Activated CD4-positive, alpha-beta T cell treated with anti-CD3 and anti-CD28 coated beads, Interleukin-2, amount 50 U/mL, for 48 hours (primary cell): ENCODE measurements around the gene MZT2A.
"Not testable (repeated sequence)": the region's sequence is repeated elsewhere in the genome, so short reads cannot be mapped to it uniquely, and the experiment has no call there.

Experiments used
- DNase-seq, 2 experiments: peaks; one replicate each; pipeline ENCODE4 v3.0.0-alpha.2; 2020

The MZT2A gene

DNA sequence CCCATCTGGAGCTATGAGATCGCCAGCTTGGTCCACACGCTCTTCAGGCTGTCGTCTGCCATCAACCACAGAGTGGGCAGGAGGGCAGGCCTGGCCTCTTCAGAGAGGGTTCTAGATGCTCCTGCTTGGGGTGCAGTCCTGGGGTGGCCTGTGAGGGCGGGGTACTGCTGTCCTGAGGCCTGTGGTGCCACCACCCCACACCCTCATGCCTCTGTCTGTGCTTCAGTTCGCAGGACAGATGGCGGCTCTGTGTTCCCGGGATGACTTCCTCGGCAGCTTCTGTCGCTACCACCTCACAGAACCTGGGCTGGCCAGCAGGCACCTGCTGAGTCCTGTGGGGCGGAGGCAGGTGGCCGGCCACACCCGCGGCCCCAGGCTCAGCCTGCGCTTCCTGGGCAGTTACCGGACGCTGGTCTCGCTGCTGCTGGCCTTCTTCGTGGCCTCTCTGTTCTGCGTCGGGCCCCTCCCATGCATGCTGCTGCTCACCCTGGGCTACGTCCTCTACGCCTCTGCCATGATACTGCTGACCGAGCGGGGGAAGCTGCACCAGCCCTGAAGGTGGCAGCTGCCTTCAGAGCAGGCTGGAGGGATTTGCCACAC is 27.8 kb upstream of the MZT2A start:
- DNase-seq = not testable (repeated sequence)

DNA sequence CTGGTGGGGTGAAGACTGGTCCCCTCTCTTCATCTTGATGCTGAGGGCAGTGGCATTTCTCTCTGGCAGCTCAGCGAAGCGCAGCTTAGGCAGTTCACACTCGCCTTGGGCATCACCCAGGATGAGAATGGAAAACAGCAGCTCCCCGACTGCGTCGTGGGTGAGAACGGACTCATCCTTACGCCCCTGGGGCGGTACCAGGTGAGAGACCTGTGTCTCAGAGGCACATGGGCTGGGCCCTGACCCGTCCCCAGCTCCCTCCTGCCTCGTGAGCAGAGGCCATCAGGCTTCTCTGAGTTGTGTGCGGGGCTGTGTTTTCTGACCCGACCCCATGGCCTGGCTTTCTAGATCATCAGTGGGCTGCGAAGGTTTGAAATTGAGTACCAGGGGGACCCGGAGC is 27.3 kb upstream of the MZT2A start:
- no peak for DNase-seq

DNA sequence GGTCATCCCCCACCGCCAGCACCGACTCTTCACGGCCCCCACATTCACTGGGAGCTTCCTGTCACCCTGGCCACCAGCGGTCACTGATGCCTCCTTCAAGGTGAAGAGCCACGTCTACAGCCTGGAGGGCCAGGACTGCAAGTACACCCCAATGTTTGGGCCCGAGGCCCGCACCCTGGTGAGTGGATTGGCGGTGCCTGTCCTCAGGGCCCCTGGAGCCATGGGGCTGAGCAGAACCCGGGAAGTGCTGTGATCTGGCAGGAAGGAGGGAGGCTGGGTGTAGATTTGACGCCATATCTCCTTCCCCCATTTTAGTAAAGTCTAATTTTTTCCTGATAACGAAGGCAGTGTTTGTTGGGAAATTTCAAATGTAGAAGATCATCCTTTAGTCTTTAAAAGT is 26.3 kb upstream of the MZT2A start:
- not testable (repeated sequence) for DNase-seq

DNA sequence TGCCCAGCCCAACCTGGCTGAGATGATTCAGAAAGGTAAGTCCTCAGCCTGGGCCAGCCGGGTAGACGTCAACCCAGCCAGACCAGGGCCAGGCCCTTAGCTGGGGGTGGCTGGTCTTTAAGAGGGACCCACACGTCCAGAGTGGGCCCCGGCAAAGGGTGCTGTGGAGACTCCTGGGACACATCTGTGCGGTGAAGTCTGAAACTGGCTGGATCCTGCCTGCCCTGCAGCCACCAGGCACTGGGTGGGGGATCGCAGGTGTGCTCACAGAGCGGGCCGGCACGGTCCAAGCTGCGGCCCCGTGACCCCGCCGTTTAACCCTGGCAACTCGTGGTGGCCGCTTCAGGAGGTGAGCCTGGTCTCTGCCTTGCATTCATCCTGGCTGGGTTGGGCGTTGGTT is 25.7 kb upstream of the MZT2A start:
- not testable (repeated sequence) for DNase-seq

DNA sequence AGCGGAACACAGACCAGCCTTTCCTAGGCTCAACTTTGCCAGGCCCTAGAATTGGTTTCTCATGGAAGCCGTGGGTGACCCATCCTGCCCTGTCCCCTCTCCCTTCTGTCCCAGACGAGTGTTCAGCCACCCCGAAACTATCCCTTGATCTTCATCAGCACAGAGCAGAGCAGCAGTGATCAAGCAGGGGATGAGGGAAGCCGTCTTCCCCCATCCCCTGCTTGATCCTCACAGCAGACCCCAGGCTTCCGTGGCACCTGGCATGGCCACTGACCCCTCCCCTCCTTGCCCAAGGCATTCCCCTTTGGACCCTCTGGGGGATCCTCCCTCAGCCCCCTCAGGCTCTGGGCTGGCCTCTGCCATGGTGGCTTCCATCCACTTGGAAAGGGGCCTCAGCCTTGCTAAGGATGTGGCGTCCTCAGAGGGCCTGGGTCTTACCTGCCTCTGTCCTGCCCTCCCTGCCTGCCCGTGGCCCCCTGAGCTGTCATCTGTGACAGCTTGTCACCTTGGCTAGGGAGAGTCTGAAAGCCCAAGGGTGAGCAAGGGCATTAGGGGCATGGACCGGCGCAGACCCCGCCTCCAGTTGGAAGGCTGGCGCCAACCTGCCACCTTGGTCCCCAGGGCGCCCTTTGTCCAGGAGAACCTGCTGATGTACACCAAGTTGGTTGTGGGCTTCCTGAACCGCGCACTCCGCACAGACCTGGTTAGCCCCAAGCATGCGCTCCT is 25.1 kb upstream of the MZT2A start:
- no peak for DNase-seq

DNA sequence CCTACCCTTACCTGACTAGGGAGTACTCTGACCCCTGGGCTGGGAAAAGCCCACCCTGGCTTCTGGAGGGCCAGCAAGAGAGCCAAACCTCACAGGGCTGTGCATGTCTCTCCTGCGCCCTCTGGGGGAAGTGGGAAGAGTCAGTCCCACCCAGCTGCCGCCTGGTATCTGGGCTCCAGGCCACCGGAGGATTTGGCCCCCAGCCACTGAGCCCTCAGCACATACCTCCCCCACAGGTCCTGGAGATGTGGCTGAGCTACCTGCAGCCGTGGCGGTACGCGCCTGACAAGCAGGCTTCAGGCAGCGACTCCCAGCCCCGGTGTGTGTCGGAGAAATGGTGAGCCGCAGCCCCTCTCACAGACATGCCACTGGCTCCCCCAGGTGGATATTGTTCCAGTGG is 24.4 kb upstream of the MZT2A start:
- not testable (repeated sequence) for DNase-seq

DNA sequence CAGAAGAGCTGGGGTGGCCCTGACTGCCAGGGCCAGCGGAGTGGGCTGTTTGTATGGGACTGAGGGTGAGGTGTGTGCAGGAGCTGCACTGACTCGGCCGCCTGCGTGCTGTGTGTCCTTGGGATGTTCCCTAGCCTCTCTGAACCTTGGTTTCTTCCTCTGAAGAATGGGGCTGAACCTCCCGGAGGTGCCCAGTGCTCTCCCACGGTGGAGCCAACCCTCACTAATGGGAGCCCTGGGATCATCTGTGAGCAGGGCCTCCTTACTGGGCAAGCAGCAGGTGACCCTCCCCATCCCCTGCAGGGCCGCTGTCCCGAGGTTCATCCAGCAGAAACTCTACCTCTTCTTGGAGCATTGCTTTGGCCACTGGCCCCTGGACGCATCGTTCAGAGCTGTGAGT is 23.8 kb upstream of the MZT2A start:
- DNase-seq = no peak

DNA sequence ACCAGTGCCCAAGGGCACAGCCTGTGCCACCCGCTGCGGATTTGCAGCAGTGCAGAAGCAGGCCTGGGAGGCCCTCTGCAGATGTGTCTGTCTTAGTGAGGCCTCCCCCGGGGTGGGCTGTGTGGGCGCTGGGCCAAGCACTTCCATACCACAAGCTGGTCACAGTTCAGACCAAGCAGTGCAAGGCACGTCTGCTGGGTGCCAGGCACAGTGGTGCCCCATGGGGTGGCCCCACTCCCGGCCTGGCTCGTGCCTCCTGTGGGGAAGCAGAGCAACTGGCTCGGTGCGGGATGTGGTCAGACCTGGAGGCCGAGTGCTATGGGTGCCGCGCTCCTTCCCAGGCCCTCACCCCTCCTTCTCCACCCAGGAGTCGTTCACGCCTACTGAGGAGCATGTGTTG is 23.0 kb upstream of the MZT2A start:
- DNase-seq = not testable (repeated sequence)

DNA sequence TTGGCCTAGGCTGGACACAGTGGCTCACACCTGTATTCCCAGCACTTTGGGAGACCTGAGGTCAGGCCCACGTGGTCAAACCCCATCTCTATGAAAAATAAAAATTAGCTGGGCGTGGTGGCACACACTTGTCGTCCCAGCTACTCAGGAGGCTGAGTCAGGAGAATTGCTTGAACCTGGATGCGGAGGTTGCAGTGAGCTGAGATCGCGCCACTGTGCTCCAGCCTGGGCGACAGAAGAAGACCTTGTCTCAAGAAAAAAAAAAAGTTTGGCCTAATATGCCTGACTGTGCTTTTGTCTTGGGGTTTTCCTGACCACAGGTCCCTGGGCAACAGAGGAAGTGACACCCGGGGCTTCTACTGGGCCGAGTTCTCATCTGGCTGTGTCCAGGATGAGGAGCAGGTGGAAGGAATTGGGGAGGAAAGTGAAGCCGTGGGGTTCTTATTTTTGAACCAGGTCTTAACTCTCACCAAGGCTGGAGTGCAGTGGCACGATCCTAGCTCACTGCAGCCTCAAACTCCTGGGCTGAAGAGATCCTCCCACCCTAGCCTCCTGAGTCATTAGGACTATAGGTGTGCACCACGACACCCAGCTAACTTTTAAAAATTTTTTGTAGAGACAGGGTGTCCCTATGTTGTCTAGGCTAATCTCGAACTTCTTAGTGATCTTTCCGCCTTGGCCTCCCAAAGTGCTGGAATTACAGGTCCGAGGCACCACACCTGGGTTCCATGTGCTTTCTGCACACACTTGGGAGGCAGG is 22.4 kb upstream of the MZT2A start:
- DNase-seq = not testable (repeated sequence)

DNA sequence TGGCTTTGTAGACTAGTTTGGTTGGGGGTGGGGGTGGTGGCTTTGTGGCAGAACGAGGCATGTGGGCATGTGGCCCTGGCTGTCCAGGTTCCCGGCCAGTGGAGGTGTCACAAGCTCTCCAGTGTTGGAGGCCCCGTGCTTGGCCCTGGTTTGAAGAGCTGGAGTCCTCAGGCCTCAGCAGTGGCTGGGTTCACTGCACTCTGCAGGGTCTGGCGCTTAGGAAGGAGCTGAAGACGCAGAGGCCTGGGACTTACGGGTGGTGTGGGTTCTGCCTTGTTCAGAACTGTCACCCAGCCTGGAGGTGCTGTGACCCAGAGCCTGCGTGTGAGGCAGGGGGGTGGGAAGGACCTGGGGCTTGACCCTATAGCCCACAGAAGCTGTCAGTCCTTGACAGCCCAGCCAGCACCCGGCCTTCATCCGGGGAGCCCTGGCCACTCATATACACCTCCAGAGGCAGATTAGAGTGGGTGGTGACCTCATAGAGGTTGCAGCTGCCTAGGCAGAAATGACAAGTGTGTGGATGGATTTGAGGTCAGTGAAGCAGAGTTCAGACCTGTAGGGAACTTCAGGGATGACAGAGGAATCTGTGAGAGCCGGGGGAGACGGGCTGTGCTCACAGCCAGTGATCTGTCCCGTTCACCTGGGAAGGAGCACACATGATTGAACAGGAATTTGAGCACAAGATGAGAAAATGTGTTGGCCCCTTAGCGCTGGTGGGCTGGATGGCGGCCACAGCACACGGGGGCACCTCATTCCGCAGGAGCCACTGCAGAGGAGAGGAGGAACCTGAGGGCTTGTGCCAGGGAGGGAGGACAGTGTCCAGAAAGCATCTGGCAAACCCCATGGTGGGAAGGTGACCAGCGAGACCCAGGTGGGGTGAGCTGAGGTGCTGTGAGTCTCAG is 20.0 kb upstream of the MZT2A start:
- DNase-seq = not testable (repeated sequence)

DNA sequence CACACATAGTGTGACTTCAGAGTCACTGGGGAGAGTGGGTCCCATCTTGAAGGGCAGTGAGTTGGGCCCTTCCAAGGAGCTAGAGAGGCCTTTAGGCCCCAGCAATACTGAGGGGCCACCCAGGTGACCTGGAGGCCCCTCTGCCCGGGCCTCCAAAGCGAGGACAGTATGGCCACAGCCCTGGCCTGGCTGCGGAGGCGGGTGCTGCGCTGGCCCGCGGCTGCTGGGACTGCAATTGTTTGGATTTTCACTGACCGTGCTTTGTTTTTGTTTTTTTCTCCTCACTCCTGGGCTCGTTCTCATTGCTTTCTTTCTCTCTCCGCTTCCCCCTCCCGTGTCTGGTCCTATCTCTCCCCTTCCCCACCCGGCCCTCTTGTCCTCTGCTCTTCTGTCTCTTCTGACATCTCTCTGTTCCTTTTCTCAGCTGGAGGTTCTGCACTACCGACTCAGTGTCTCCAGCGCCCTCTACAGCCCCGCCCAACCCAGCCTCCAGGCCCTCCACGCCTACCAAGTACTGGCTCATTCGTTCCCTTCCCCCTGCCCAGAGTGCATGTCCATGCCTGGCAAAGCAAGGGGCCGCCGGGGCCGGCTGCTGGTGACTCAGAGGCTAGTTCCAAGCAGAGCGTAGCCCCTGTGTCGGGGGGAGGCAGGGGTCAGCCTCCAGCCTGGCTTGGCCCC is 19.2 kb upstream of the MZT2A start:
- not testable (repeated sequence) for DNase-seq

DNA sequence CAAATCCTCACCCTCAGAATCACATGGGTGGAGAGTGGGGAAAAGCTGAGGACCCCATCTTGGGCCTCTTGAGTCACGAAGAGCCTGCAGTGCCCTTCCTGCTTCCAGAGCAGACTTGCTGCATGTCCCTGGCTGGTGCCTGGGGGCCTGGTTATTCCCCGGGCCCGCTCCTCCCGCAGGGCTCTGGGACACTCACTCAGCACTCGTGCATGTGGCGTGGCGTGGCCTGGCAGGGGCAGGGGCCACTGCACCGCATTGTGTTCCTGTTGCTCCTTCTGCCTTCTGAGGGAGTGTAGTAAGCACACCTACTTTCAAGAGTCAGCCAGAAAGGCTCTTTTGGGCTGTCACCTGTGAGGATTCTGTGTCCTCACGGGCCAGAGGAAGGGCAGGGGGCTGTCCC is 17.4 kb upstream of the MZT2A start:
- DNase-seq = no peak

DNA sequence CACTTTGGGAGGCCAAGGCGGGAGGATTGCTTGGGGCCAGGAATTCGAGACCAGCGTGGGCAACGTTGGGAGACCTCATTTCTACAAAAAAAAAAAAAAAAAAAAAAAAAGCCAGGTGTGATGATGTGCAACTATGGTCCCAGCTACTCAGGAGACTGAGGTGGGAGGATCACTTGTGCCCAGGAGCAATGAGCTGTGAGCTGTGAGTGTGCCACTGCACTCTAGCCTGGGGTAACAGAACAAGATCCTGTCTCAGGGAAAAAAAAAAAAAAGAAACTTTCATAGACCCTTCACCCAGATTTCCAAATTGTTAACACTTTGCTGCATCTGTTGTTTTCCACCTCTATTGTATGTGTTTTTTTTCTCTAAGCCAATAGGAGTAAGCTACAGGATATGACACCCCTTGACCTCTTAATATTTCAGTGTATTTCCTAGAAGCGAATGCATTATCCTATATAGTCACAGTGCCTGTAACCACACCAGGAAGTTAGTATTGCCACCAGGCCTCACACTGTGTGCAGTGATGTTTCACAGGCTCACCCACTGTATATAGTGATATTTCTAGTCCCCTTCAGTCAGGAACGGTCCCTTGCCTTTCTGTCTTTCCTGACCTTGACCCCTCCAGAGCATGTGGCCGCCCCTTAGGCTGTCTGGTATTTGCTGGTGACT is 12.0 kb upstream of the MZT2A start:
- DNase-seq = not testable (repeated sequence)

DNA sequence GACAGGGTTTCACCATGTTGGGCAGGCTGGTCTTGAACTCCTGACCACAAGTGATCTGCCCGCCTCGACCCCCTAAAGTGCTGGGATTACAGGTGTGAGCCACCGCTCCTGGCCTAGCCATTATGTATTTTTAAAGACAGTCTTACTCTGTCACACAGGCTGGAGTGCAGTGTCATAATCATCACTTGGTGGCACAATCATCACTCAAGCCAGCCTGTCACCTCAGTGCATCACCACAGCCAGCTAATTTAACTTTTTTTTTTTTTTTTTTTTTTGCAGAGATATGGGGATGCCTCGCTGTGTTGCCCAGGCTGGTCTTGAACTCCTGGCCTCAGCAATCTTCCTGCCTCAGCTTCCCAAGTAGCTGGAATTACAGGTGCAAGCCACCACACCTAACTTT is 11.4 kb upstream of the MZT2A start:
- not testable (repeated sequence) for DNase-seq

DNA sequence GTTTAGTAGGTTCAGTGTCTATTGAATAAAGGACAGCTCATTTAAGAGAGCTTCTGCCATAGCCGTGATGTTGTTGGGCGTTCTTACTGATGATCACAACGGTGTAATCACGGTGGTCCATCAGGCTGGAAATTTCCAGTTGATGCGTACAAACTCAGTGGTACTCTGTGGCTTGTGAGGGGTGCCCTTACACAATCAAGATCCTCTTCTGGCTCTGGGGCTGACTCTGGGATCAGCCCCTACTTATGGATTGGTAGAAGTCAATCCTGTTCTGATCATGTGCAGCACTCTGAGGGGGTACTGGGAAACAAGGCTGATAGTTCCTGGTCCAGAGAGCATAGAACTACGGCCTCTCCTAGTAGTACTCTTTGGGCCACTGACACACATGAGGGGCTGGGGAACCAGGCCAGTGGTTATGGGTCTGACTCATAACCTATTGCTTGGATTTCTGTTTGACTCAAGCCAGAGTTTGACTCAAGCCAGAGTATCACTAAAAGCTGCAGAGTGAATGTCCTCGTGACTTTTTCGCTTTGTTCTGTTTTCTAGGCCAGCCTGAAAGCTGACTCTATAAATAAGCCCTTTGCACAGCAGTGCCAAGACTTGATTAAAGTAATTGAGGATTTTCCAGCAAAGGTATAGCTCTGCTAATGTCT is 6.2 kb upstream of the MZT2A start:
- DNase-seq = peak; percentile 10 to 30

DNA sequence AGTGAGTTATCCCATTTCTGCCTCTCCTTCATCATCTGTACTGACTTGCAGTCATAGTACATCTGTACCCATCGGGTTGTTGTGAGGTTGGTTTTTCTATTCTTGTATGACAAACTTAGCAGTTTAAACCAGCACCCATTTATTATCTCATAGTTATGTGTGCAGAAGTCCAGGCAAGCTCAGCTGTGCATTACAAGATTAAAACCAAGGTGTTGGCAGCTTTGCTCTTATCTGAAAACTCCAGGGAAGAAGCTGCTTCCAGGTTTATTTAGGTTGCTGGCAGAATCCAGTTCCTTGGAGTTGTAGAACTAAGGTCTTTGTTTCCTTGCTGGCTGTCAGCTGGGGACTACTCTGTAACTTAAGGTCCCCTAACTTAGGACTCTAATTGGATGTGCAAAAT is 3.3 kb upstream of the MZT2A start:
- not testable (repeated sequence) for DNase-seq

DNA sequence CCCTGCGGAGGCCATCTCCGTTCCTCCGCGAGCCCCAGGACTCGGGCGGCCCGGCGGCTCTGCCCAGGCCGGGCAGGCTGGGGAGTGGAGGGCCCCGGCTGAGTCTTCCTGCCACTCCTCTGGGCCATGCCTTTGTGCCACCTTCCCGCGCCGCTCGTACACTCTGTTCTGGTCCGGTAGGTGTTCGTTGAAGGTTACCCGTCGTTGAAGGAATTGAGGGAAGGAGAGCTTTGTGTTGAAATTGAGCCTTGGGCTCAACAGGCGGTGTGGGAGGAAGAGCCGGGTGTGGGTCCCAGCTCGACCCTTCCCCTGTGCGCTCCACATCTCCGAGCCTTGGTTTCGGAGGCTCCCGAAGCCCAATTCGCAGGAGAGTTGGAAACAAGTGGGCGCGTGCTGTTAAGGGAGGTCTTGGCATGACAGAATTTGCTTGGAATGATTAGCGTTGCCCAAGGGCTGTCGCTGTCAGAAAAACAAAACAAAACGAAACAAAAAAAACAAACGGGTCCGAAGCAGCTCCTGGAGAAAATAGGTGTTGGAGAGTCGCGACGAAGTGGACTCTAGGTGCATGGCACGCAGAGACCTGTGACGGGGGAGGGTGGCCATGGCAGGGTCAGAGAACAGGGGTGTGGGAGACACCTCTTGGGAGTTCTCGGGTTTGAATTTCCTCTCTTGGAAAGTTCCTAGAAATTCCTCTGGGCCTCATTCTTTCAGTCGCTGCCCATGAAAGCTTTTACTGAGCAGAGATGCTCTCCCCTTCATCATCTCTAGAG is 1.2 kb upstream of the MZT2A start:
- DNase-seq = no peak

DNA sequence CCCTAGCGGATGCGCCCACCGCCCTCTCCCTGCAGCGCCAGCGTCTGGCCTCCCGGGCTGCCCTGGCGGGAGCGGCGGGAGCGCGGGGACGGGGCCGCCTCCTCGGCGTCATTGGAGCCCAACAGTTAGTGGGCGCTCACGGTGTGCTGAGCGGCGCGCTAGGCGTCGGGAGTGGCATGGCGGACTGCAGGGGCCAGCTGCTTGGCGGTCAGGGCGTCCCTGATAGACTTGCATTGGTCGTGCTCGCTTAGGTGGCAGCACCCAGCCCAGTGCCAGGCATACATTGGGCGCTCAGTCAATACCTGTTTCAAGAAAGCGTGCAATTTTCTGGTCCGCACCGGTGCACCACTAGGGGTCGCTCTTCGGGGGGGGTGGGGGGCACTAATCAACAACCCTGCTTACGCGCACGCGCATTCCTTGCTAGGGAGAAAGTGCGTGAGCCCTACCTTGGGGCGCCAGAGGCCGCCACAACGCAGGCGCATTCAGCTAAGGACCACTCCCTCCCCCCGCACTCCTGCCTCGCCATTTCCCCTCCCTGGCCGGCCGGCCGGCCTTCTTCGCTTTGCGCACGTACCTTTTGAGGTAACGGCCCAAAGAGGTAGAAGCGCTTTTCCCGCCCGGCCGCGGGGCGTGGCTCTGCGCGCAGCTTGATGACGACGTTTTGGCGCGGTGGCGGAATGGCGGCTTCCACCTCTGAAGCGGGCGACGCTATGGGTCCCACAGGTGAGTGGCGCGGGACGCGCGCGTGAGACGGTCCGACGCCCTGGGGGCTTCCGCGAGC is 411 bp upstream of the MZT2A start:
- DNase-seq = peak; percentile 97

DNA sequence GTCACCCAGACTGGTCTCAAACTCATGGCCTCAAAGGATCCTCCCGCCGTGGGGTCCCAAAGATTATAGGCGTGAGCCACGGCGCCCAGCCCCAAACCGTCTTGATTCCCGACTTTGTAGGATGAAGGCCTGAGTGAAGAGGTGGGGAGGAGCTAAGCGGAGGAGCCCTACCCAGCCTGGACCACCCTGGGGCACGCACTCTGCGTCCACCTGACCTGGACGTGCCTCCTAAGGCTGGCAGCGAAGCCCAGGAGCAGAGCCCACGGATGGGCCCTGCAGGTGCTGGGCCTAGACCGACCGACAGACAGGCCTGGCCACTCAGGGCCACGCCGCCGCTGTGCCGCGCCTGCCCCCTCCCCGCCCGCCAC is 744 bp downstream of the MZT2A start:
- not testable (repeated sequence) for DNase-seq
